Liver (tissue), 9 donors: ENCODE measurements around the gene MXD3. TPM values are rescaled to one million over a fixed set of nuclear protein-coding genes. Genes with fewer than 3 reads are reported as not detected.

Source experiments
- DNase-seq: peaks from one replicate; pipeline ENCODE4 v3.0.0-alpha.2; 2017; ENCODE audit warnings: low spot score
- H3K27ac ChIP-seq, 2 donors: one replicate each; pipeline ENCODE4 v1.7.0; 2013; ENCODE audit warnings: inconsistent platforms in 2 of 2, low read length in 2 of 2, control low read depth in 1 of 2, low read depth in 1 of 2, mild to moderate bottlenecking in 1 of 2
- H3K27me3 ChIP-seq, 4 donors: one replicate each; pipeline versions ENCODE4 v1.6.1 to v1.7.0; 2013; ENCODE audit warnings: low read length in 3 of 4, inconsistent platforms in 1 of 4, mild to moderate bottlenecking in 1 of 4, moderate library complexity in 1 of 4; ENCODE audit not compliant: control insufficient read depth in 4 of 4, insufficient read depth in 4 of 4
- H3K36me3 ChIP-seq, 4 donors: one replicate each; pipeline versions ENCODE4 v1.6.1 to v1.7.0; 2013; ENCODE audit warnings: low read length in 3 of 4, mild to moderate bottlenecking in 3 of 4, low read depth in 1 of 4, moderate library complexity in 1 of 4; ENCODE audit not compliant: control insufficient read depth in 4 of 4, insufficient read depth in 3 of 4
- H3K4me1 ChIP-seq, 4 donors: one replicate each; pipeline versions ENCODE4 v1.6.1 to v1.7.0; 2013; ENCODE audit warnings: low read length in 3 of 4, mild to moderate bottlenecking in 3 of 4, moderate library complexity in 1 of 4; ENCODE audit not compliant: control insufficient read depth in 4 of 4, insufficient read depth in 4 of 4
- H3K4me3 ChIP-seq, 3 donors: one replicate each; pipeline versions ENCODE4 v1.6.1 to v1.7.0; 2013; ENCODE audit warnings: low read length in 3 of 3, control low read depth in 1 of 3, low read depth in 1 of 3, mild to moderate bottlenecking in 1 of 3
- H3K9ac ChIP-seq, 2 donors: one replicate each; pipeline ENCODE4 v1.7.0; 2013; ENCODE audit warnings: low read length in 2 of 2, mild to moderate bottlenecking in 2 of 2, moderate library complexity in 2 of 2, control low read depth in 1 of 2, low read depth in 1 of 2
- H3K9me3 ChIP-seq, 4 donors: one replicate each; pipeline versions ENCODE4 v1.6.1 to v1.7.0; 2013; ENCODE audit warnings: low read length in 3 of 4; ENCODE audit not compliant: control insufficient read depth in 4 of 4
- FOXA1 ChIP-seq: IDR thresholded peaks from 2 replicates; pipeline ENCODE4 v1.6.1; 2016; ENCODE audit warnings: antibody characterized with exemption
- FOXA2 ChIP-seq: IDR thresholded peaks from 2 replicates; pipeline ENCODE4 v1.6.1; 2016; ENCODE audit warnings: antibody characterized with exemption
- GABPA ChIP-seq, 2 donors: IDR thresholded peaks in 1 of 2; conservative IDR thresholded peaks in 1 of 2; 2 replicates each; pipeline ENCODE4 v1.6.1; 2016; ENCODE audit warnings: antibody characterized with exemption in 2 of 2, mild to moderate bottlenecking in 1 of 2, moderate library complexity in 1 of 2
- HNF4A ChIP-seq, 2 donors: conservative IDR thresholded peaks; 2 replicates each; pipeline ENCODE4 v1.6.1; 2016; ENCODE audit warnings: antibody characterized with exemption in 2 of 2, mild to moderate bottlenecking in 2 of 2
- MAX ChIP-seq: IDR thresholded peaks from 2 replicates; pipeline ENCODE4 v1.6.1; 2016; ENCODE audit warnings: antibody characterized with exemption
- NR2F2 ChIP-seq: IDR thresholded peaks from 2 replicates; pipeline ENCODE4 v1.6.1; 2016; ENCODE audit warnings: antibody characterized with exemption
- RAD21 ChIP-seq, 2 donors: IDR thresholded peaks; 2 replicates each; pipeline ENCODE4 v1.6.1; 2016; ENCODE audit warnings: antibody characterized with exemption in 2 of 2, mild to moderate bottlenecking in 2 of 2
- REST ChIP-seq: IDR thresholded peaks from 2 replicates; pipeline ENCODE4 v1.6.1; 2016; ENCODE audit warnings: antibody characterized with exemption, mild to moderate bottlenecking
- SP1 ChIP-seq: IDR thresholded peaks from 2 replicates; pipeline ENCODE4 v1.6.1; 2018; ENCODE audit warnings: antibody characterized with exemption, mild to moderate bottlenecking
- WGBS: extraction: QIAGEN DNeasy Blood & Tissue Kit; methylation state at CpG from one replicate; pipeline ENCODE4 v1.1.7; 2013; 5-methylcytosine and 5-hydroxymethylcytosine counted together
- polyA plus RNA-seq, 2 donors: library from polyadenylated mRNA; stranded (reverse) in 1 of 2; unstranded in 1 of 2; fragments of 200-250 nt in 1 of 2; fragments of >200 nt in 1 of 2; fragmentation: Nextera tagmentation in 1 of 2; extraction: Ambion mirVana in 1 of 2; gene quantifications; one replicate each; pipeline versions ENCODE4 v1.2.1 to v1.2.3, GENCODE V29; 2013 to 2015
- total RNA-seq, 2 donors: library from RNA; depleted of rRNA; stranded (reverse); fragments of >200 nt; gene quantifications; one replicate each; pipeline ENCODE4 v1.2.3, GENCODE V29; 2014
- TF ChIP-seq, protein P1 (sequence below): IDR thresholded peaks from 2 replicates; pipeline ENCODE4 v1.6.1; 2016; ENCODE audit warnings: antibody characterized with exemption
- TF ChIP-seq, protein P2 (sequence below): fragments of 150-350 bp; IDR thresholded peaks from 2 replicates; pipeline ENCODE4 v1.5.1; 2017; ENCODE audit warnings: improper control_type of control experiment, low read depth, low read length; ENCODE audit not compliant: missing input control
- donor health status: healthy.
- donor health status: healthy.
- donor health status: healthy.
- donor health status: healthy.
- donor health status: healthy.

The MXD3 gene
- total and polyA plus RNA-seq, 4 donors, result 1.9 to 36.8 (median 7.0) TPM

DNA sequence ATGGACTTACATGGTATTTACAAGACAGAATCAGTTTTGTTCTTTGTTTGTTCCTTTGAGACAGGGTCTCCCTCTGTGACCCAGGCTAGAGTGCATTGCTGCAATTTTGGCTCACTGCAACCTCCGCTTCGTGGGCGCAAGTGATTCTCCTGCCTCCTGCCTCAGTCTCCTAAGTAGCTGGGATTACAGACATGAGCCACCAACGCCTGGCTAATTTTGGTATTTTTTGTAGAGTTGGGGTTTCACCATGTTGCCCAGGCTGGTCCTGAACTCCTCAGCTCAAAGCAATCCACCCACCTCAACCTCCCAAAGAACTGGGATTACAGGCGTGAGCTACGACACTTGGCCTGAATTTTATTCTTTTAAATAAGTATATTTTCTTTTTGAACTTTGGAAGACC is 35.8 kb downstream of the MXD3 start (continued):
- TF ChIP-seq, protein P1, sequence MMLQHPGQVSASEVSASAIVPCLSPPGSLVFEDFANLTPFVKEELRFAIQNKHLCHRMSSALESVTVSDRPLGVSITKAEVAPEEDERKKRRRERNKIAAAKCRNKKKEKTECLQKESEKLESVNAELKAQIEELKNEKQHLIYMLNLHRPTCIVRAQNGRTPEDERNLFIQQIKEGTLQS, result no peak

- Histone ChIP-seq H3K36me3 (peaks cover 4 to 53% (median 47%) of the 10 kb centered on the region in 4 donors), H3K27me3 (no peaks in the 10 kb centered on the region), H3K4me3 (no peak overlapping the region), H3K9me3 (no peaks in the 10 kb centered on the region), H3K27ac (no peak overlapping the region), H3K9ac (no peak overlapping the region), H3K4me1 (peaks cover 0 to 4% (median 0%) of the 10 kb centered on the region in 4 donors)
- no peak for TF ChIP-seq FOXA2
- no peak for TF ChIP-seq MAX
- TF ChIP-seq NR2F2, result no peak
- TF ChIP-seq, protein P1, result no peak
- TF ChIP-seq REST, result no peak
- no peak for TF ChIP-seq HNF4A (conservative IDR thresholded peaks at IDR 0.05)
- no peak for TF ChIP-seq RAD21 (IDR thresholded peaks at IDR 0.05)
- no peak for TF ChIP-seq SP1
- DNase-seq, result no peak
- WGBS, result 97% methylated on average over 4 of the region's 4 CpGs
Measured at GRCh38 chr5:177271113-177271512, 40.6 kb downstream of the MXD3 start.

DNA sequence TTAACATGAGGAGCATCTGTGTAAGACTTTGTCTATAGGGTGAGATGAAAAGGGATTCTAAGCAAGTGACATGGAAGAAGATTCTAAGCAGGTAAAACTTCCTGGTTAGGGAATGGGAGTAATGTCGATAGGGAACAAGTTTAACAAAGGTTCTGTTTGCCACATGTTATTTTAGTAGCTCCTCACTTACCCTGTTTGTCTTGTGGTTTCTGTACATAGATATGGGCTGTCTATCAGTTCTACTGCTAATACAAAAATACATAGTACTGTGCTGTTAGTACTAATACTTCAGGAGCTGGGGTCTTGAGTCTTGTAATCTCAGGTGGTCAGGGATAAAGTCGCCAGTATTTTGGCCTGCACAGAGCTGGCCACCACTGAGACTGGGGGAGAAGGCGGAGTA is 41.0 kb downstream of the MXD3 start:
- 90% methylated on average over 3 of the region's 3 CpGs for WGBS
- H3K27ac ChIP-seq, result no peak overlapping the region

GRCh38 chr5:177269976-177270375 is 41.7 kb downstream of the MXD3 start:
- Histone ChIP-seq H3K4me3 (no peak overlapping the region), H3K4me1 (peaks cover 0 to 4% (median 0%) of the 10 kb centered on the region in 4 donors), H3K27ac (no peak overlapping the region), H3K9me3 (no peaks in the 10 kb centered on the region), H3K27me3 (no peaks in the 10 kb centered on the region), H3K36me3 (peaks cover 4 to 53% (median 49%) of the 10 kb centered on the region in 4 donors), H3K9ac (no peak overlapping the region)
- 97% methylated on average over 3 of the region's 3 CpGs for WGBS
- TF ChIP-seq, protein P2, sequence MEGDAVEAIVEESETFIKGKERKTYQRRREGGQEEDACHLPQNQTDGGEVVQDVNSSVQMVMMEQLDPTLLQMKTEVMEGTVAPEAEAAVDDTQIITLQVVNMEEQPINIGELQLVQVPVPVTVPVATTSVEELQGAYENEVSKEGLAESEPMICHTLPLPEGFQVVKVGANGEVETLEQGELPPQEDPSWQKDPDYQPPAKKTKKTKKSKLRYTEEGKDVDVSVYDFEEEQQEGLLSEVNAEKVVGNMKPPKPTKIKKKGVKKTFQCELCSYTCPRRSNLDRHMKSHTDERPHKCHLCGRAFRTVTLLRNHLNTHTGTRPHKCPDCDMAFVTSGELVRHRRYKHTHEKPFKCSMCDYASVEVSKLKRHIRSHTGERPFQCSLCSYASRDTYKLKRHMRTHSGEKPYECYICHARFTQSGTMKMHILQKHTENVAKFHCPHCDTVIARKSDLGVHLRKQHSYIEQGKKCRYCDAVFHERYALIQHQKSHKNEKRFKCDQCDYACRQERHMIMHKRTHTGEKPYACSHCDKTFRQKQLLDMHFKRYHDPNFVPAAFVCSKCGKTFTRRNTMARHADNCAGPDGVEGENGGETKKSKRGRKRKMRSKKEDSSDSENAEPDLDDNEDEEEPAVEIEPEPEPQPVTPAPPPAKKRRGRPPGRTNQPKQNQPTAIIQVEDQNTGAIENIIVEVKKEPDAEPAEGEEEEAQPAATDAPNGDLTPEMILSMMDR, result no peak
- no peak for DNase-seq

More for the DNA sequence above, 41.0 kb downstream of the MXD3 start:
- Histone ChIP-seq H3K27me3 (no peaks in the 10 kb centered on the region), H3K4me1 (peaks cover 0 to 4% (median 0%) of the 10 kb centered on the region in 4 donors), H3K9ac (no peak overlapping the region), H3K36me3 (peaks cover 4 to 53% (median 48%) of the 10 kb centered on the region in 4 donors), H3K9me3 (no peaks in the 10 kb centered on the region), H3K4me3 (no peak overlapping the region)
- no peak for DNase-seq
- TF ChIP-seq RAD21 (IDR thresholded peaks at IDR 0.05), result no peak
- no peak for TF ChIP-seq FOXA1
- no peak for TF ChIP-seq GABPA (IDR thresholded peaks at IDR 0.05 in 1 of 2, conservative IDR thresholded peaks at IDR 0.05 in 1 of 2)
- TF ChIP-seq FOXA2, result no peak
